ENCODE measurements around the gene PRSS1.

- TF ChIP-seq ATF3 (IDR thresholded peaks at IDR 0.05; ENCODE audit: insufficient read depth, low read depth, low read length) (no peak), ZNF274 (IDR thresholded peaks at IDR 0.05; ENCODE audit: borderline replicate concordance, extremely low read depth, low read length) (no peak), CREB1 (IDR thresholded peaks at IDR 0.05) (no peak), MAX (IDR thresholded peaks at IDR 0.05) (no peak), KDM5A (IDR thresholded peaks at IDR 0.05; ENCODE audit: low read length) (no peak), BACH1 (IDR thresholded peaks at IDR 0.05; ENCODE audit: low read length) (no peak), CHD1 (IDR thresholded peaks at IDR 0.05; ENCODE audit: low read depth, low read length) (no peak), FOSL1 (IDR thresholded peaks at IDR 0.05; ENCODE audit: insufficient read depth, low read depth, low read length) (no peak), BRCA1 (IDR thresholded peaks at IDR 0.05; ENCODE audit: low read depth, low read length) (no peak), EP300 (IDR thresholded peaks at IDR 0.05; ENCODE audit: borderline replicate concordance in 1 of 2, low read depth in 2 of 2, low read length in 2 of 2) (no peak), JUN (IDR thresholded peaks at IDR 0.05; ENCODE audit: low read depth, low read length) (no peak)
- TF ChIP-seq, protein P1, sequence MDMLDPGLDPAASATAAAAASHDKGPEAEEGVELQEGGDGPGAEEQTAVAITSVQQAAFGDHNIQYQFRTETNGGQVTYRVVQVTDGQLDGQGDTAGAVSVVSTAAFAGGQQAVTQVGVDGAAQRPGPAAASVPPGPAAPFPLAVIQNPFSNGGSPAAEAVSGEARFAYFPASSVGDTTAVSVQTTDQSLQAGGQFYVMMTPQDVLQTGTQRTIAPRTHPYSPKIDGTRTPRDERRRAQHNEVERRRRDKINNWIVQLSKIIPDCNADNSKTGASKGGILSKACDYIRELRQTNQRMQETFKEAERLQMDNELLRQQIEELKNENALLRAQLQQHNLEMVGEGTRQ (IDR thresholded peaks at IDR 0.05; ENCODE audit: low read length), result no peak
- TF ChIP-seq, protein P2, sequence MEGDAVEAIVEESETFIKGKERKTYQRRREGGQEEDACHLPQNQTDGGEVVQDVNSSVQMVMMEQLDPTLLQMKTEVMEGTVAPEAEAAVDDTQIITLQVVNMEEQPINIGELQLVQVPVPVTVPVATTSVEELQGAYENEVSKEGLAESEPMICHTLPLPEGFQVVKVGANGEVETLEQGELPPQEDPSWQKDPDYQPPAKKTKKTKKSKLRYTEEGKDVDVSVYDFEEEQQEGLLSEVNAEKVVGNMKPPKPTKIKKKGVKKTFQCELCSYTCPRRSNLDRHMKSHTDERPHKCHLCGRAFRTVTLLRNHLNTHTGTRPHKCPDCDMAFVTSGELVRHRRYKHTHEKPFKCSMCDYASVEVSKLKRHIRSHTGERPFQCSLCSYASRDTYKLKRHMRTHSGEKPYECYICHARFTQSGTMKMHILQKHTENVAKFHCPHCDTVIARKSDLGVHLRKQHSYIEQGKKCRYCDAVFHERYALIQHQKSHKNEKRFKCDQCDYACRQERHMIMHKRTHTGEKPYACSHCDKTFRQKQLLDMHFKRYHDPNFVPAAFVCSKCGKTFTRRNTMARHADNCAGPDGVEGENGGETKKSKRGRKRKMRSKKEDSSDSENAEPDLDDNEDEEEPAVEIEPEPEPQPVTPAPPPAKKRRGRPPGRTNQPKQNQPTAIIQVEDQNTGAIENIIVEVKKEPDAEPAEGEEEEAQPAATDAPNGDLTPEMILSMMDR (IDR thresholded peaks at IDR 0.05; ENCODE audit: control extremely low read depth in 1 of 3, insufficient read depth in 1 of 3, low read depth in 1 of 3, low read length in 3 of 3), result no peak
- TF ChIP-seq, protein P3, sequence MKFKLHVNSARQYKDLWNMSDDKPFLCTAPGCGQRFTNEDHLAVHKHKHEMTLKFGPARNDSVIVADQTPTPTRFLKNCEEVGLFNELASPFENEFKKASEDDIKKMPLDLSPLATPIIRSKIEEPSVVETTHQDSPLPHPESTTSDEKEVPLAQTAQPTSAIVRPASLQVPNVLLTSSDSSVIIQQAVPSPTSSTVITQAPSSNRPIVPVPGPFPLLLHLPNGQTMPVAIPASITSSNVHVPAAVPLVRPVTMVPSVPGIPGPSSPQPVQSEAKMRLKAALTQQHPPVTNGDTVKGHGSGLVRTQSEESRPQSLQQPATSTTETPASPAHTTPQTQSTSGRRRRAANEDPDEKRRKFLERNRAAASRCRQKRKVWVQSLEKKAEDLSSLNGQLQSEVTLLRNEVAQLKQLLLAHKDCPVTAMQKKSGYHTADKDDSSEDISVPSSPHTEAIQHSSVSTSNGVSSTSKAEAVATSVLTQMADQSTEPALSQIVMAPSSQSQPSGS (IDR thresholded peaks at IDR 0.05; ENCODE audit: low read length), result no peak
Observed at GRCh38 chr7:142749218-142749993, at the start of gene PRSS1.

Data from H1 (cell line).